ENCODE results near the gene HLA-DOB. TPM values are rescaled to one million over a fixed set of nuclear protein-coding genes. Genes with fewer than 3 reads are reported as not detected.

HLA-DOB gene
- total and polyA plus RNA-seq, 2 of the 13 experiments (the other 11 are each of a cell fraction or from before 2014, with no cell fraction given), result not detected

DNA sequence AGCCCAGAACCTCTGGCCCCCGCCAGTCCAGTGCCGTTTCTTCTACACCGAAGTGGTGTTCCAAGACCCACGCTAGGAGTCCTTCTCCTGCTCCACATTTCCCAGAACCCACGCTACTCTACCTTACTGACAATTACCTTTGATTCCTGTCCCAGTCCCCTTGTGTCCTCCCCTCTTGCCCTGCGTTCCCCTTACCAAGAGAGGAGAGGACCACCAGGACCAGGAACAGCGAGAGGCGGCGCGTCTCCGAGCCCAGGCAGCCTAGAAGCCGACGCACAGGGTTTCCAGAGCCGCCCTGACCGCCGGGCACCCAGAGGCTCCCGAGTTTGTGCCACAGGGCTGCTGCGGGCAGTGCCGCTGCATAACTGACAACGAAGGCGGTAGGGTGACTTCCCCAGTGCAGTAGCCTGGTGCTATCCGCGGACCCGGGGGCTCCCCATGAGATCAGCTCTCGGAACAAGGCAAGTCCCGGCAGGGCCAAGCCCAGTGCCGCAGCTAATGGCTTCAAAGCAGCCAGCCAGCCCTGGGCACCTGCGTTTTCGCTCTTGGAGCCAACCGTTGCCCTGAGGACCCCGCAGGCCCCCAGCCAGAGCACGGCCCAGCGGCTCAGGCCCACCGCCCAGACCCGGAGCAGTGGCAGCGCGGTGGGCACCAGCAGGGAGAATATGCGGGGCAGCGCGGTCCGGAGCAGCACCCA lies 36.2 kb upstream of the HLA-DOB start (continued):
- TF ChIP-seq, protein P1, sequence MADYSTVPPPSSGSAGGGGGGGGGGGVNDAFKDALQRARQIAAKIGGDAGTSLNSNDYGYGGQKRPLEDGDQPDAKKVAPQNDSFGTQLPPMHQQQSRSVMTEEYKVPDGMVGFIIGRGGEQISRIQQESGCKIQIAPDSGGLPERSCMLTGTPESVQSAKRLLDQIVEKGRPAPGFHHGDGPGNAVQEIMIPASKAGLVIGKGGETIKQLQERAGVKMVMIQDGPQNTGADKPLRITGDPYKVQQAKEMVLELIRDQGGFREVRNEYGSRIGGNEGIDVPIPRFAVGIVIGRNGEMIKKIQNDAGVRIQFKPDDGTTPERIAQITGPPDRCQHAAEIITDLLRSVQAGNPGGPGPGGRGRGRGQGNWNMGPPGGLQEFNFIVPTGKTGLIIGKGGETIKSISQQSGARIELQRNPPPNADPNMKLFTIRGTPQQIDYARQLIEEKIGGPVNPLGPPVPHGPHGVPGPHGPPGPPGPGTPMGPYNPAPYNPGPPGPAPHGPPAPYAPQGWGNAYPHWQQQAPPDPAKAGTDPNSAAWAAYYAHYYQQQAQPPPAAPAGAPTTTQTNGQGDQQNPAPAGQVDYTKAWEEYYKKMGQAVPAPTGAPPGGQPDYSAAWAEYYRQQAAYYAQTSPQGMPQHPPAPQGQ (CRISPR knock-in tag; IDR thresholded peaks at IDR 0.05; ENCODE audit: borderline replicate concordance), result 0 out of 2 replicates have a peak, but pooled peaks have one; percentile 16
- 0 out of 2 replicates have a peak, but pooled peaks have one; percentile 26 for TF ChIP-seq ZNF747 (CRISPR knock-in tag; IDR thresholded peaks at IDR 0.05; ENCODE audit: borderline replicate concordance)
- TF ChIP-seq ZNF180 (CRISPR knock-in tag; IDR thresholded peaks at IDR 0.05; ENCODE audit: borderline replicate concordance, low read depth), result no peak
- peak; percentile 64; the same call in 1 of the 2 replicates for TF ChIP-seq ARHGAP35 (CRISPR knock-in tag; IDR thresholded peaks at IDR 0.05; ENCODE audit: borderline replicate concordance)
- peak; percentile 74 for TF ChIP-seq ZNF543 (CRISPR knock-in tag; IDR thresholded peaks at IDR 0.05)
- TF ChIP-seq ZNF678 (CRISPR knock-in tag; IDR thresholded peaks at IDR 0.05), result peak; percentile 78; the same call in 1 of the 2 replicates
- TF ChIP-seq HDAC1 (CRISPR knock-in tag; IDR thresholded peaks at IDR 0.05), result peak; percentile 52; the same call in 1 of the 2 replicates
- 0 out of 2 replicates have a peak, but pooled peaks have one; percentile 19 for TF ChIP-seq ZNF713 (CRISPR knock-in tag; IDR thresholded peaks at IDR 0.05)
- TF ChIP-seq NFKB2 (CRISPR knock-in tag; IDR thresholded peaks at IDR 0.05; ENCODE audit: borderline replicate concordance), result peak; percentile 72; the same call in 1 of the 2 replicates
- TF ChIP-seq ZSCAN20 (CRISPR knock-in tag; IDR thresholded peaks at IDR 0.05; ENCODE audit: borderline replicate concordance), result no peak
- TF ChIP-seq, protein P2, sequence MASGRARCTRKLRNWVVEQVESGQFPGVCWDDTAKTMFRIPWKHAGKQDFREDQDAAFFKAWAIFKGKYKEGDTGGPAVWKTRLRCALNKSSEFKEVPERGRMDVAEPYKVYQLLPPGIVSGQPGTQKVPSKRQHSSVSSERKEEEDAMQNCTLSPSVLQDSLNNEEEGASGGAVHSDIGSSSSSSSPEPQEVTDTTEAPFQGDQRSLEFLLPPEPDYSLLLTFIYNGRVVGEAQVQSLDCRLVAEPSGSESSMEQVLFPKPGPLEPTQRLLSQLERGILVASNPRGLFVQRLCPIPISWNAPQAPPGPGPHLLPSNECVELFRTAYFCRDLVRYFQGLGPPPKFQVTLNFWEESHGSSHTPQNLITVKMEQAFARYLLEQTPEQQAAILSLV (CRISPR knock-in tag; IDR thresholded peaks at IDR 0.05; ENCODE audit: borderline replicate concordance), result peak; percentile 45; the same call in 1 of the 2 replicates
- TF ChIP-seq, protein P3, sequence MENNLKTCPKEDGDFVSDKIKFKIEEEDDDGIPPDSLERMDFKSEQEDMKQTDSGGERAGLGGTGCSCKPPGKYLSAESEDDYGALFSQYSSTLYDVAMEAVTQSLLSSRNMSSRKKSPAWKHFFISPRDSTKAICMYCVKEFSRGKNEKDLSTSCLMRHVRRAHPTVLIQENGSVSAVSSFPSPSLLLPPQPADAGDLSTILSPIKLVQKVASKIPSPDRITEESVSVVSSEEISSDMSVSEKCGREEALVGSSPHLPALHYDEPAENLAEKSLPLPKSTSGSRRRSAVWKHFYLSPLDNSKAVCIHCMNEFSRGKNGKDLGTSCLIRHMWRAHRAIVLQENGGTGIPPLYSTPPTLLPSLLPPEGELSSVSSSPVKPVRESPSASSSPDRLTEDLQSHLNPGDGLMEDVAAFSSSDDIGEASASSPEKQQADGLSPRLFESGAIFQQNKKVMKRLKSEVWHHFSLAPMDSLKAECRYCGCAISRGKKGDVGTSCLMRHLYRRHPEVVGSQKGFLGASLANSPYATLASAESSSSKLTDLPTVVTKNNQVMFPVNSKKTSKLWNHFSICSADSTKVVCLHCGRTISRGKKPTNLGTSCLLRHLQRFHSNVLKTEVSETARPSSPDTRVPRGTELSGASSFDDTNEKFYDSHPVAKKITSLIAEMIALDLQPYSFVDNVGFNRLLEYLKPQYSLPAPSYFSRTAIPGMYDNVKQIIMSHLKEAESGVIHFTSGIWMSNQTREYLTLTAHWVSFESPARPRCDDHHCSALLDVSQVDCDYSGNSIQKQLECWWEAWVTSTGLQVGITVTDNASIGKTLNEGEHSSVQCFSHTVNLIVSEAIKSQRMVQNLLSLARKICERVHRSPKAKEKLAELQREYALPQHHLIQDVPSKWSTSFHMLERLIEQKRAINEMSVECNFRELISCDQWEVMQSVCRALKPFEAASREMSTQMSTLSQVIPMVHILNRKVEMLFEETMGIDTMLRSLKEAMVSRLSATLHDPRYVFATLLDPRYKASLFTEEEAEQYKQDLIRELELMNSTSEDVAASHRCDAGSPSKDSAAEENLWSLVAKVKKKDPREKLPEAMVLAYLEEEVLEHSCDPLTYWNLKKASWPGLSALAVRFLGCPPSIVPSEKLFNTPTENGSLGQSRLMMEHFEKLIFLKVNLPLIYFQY (CRISPR knock-in tag; IDR thresholded peaks at IDR 0.05; ENCODE audit: borderline replicate concordance), result peak; percentile 6; the same call in 1 of the 2 replicates
- TF ChIP-seq, protein P4, sequence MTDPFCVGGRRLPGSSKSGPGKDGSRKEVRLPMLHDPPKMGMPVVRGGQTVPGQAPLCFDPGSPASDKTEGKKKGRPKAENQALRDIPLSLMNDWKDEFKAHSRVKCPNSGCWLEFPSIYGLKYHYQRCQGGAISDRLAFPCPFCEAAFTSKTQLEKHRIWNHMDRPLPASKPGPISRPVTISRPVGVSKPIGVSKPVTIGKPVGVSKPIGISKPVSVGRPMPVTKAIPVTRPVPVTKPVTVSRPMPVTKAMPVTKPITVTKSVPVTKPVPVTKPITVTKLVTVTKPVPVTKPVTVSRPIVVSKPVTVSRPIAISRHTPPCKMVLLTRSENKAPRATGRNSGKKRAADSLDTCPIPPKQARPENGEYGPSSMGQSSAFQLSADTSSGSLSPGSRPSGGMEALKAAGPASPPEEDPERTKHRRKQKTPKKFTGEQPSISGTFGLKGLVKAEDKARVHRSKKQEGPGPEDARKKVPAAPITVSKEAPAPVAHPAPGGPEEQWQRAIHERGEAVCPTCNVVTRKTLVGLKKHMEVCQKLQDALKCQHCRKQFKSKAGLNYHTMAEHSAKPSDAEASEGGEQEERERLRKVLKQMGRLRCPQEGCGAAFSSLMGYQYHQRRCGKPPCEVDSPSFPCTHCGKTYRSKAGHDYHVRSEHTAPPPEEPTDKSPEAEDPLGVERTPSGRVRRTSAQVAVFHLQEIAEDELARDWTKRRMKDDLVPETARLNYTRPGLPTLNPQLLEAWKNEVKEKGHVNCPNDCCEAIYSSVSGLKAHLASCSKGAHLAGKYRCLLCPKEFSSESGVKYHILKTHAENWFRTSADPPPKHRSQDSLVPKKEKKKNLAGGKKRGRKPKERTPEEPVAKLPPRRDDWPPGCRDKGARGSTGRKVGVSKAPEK (CRISPR knock-in tag; IDR thresholded peaks at IDR 0.05; ENCODE audit: borderline replicate concordance), result peak; percentile 65; the same call in 1 of the 2 replicates
- 0 out of 2 replicates have a peak, but pooled peaks have one; percentile 21 for TF ChIP-seq SKIL (CRISPR knock-in tag; IDR thresholded peaks at IDR 0.05; ENCODE audit: borderline replicate concordance)

All from HepG2 (cell line).